KOPT-K1 (cell line): ENCODE data around the gene THSD4.
"Not testable (repeated sequence)": the region's sequence is repeated elsewhere in the genome, so short reads cannot be mapped to it uniquely, and the experiment has no call there.

Source experiments
- H3K27ac ChIP-seq: fragments of 200-600 bp; sonication (generic); 2 replicates; pipeline ENCODE4 v1.5.1; 2016; ENCODE audit warnings: antibody characterized with exemption, mild to moderate bottlenecking, low read depth, low read length; ENCODE audit not compliant: poor library complexity, severe bottlenecking
- H3K36me3 ChIP-seq: fragments of 200-600 bp; sonication (generic); 2 replicates; pipeline ENCODE4 v1.5.1; 2017; ENCODE audit warnings: antibody characterized with exemption, mild to moderate bottlenecking, low read length, moderate library complexity; ENCODE audit not compliant: insufficient read depth
- H3K9me3 ChIP-seq: fragments of 200-600 bp; sonication (generic); 2 replicates; pipeline ENCODE4 v1.5.1; 2017; ENCODE audit warnings: antibody characterized with exemption, low read length, mild to moderate bottlenecking; ENCODE audit not compliant: insufficient read depth, poor library complexity, severe bottlenecking

Gene THSD4

GRCh38 chr15:71353171-71353570 is 237.9 kb downstream of the THSD4 start:
- no peaks in the 10 kb centered on the region for H3K9me3 ChIP-seq
- no peaks in the 10 kb centered on the region for H3K36me3 ChIP-seq
- H3K27ac ChIP-seq, result no peak overlapping the region

- Histone ChIP-seq H3K27ac (no peak overlapping the region), H3K36me3 (no peaks in the 10 kb centered on the region), H3K9me3 (no peaks in the 10 kb centered on the region)
Measured at GRCh38 chr15:71355268-71355667, 240.0 kb downstream of the THSD4 start.

GRCh38 chr15:71357321-71357732 is 242.1 kb downstream of the THSD4 start:
- H3K36me3 ChIP-seq, result no peaks in the 10 kb centered on the region
- H3K9me3 ChIP-seq, result no peaks in the 10 kb centered on the region
- no peak overlapping the region for H3K27ac ChIP-seq

GRCh38 chr15:71357967-71358366 is 242.7 kb downstream of the THSD4 start:
- Histone ChIP-seq H3K36me3 (no peaks in the 10 kb centered on the region), H3K9me3 (no peaks in the 10 kb centered on the region), H3K27ac (no peak overlapping the region)

- no peaks in the 10 kb centered on the region for H3K36me3 ChIP-seq
- no peak overlapping the region for H3K27ac ChIP-seq
- H3K9me3 ChIP-seq, result no peaks in the 10 kb centered on the region
Measured at GRCh38 chr15:71359246-71359645, 244.0 kb downstream of the THSD4 start.

GRCh38 chr15:71362556-71362955 is 247.3 kb downstream of the THSD4 start:
- Histone ChIP-seq H3K36me3 (no peaks in the 10 kb centered on the region), H3K27ac (no peak overlapping the region), H3K9me3 (no peaks in the 10 kb centered on the region)

GRCh38 chr15:71362987-71363968 is 248.0 kb downstream of the THSD4 start:
- H3K36me3 ChIP-seq, result no peaks in the 10 kb centered on the region
- H3K9me3 ChIP-seq, result no peaks in the 10 kb centered on the region
- H3K27ac ChIP-seq, result no peak overlapping the region

GRCh38 chr15:71364117-71364584 is 248.9 kb downstream of the THSD4 start:
- Histone ChIP-seq H3K36me3 (no peaks in the 10 kb centered on the region), H3K27ac (no peak overlapping the region), H3K9me3 (no peaks in the 10 kb centered on the region)

GRCh38 chr15:71366522-71366921 is 251.3 kb downstream of the THSD4 start:
- no peak overlapping the region for H3K27ac ChIP-seq
- no peaks in the 10 kb centered on the region for H3K9me3 ChIP-seq
- no peaks in the 10 kb centered on the region for H3K36me3 ChIP-seq

- H3K36me3 ChIP-seq, result no peaks in the 10 kb centered on the region
- no peaks in the 10 kb centered on the region for H3K9me3 ChIP-seq
Measured at GRCh38 chr15:71366926-71367325, 251.7 kb downstream of the THSD4 start.

GRCh38 chr15:71367737-71368136 is 252.5 kb downstream of the THSD4 start:
- not testable (repeated sequence) for H3K27ac ChIP-seq, H3K9me3 ChIP-seq, H3K36me3 ChIP-seq

More at GRCh38 chr15:71366926-71367325, 251.7 kb downstream of the THSD4 start:
- no peak overlapping the region for H3K27ac ChIP-seq

GRCh38 chr15:71372769-71373168 is 257.5 kb downstream of the THSD4 start:
- not testable (repeated sequence) for H3K36me3 ChIP-seq, H3K9me3 ChIP-seq

GRCh38 chr15:71373917-71374316 is 258.6 kb downstream of the THSD4 start:
- no peak overlapping the region for H3K27ac ChIP-seq
- H3K36me3 ChIP-seq, result no peaks in the 10 kb centered on the region
- no peaks in the 10 kb centered on the region for H3K9me3 ChIP-seq

More at GRCh38 chr15:71372769-71373168, 257.5 kb downstream of the THSD4 start:
- not testable (repeated sequence) for H3K27ac ChIP-seq

GRCh38 chr15:71374607-71375352 is 259.5 kb downstream of the THSD4 start:
- H3K36me3 ChIP-seq, result no peaks in the 10 kb centered on the region

GRCh38 chr15:71375934-71376333 is 260.7 kb downstream of the THSD4 start:
- Histone ChIP-seq H3K36me3 (no peaks in the 10 kb centered on the region), H3K27ac (no peak overlapping the region), H3K9me3 (no peaks in the 10 kb centered on the region)

More at GRCh38 chr15:71374607-71375352, 259.5 kb downstream of the THSD4 start:
- H3K9me3 ChIP-seq, result no peaks in the 10 kb centered on the region
- H3K27ac ChIP-seq, result no peak overlapping the region
